Measurements from ENCODE around the gene CCDC136.

CCDC136 gene

GRCh38 chr7:128830231-128831177, 38.7 kb downstream of the CCDC136 start, which contains the start of gene FLNC:
Gene FLNC, plus strand, starts transcription at chr7:128830406. Its CDS starts 232 bp downstream, at chr7:128830638.
- peak; percentile 49 for DNase-seq (ENCODE audit: low spot score)
- in situ Hi-C loops (cut with MboI; ENCODE audit: low pct_unique_long_range_greater_than_20kb, low sequenced_read_pairs, unreplicated experiment) = no loop called here
- TF ChIP-seq, protein P1, sequence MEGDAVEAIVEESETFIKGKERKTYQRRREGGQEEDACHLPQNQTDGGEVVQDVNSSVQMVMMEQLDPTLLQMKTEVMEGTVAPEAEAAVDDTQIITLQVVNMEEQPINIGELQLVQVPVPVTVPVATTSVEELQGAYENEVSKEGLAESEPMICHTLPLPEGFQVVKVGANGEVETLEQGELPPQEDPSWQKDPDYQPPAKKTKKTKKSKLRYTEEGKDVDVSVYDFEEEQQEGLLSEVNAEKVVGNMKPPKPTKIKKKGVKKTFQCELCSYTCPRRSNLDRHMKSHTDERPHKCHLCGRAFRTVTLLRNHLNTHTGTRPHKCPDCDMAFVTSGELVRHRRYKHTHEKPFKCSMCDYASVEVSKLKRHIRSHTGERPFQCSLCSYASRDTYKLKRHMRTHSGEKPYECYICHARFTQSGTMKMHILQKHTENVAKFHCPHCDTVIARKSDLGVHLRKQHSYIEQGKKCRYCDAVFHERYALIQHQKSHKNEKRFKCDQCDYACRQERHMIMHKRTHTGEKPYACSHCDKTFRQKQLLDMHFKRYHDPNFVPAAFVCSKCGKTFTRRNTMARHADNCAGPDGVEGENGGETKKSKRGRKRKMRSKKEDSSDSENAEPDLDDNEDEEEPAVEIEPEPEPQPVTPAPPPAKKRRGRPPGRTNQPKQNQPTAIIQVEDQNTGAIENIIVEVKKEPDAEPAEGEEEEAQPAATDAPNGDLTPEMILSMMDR (IDR thresholded peaks at IDR 0.05; ENCODE audit: extremely low read depth, insufficient read depth, missing control alignments) = no peak

- DNase-seq (ENCODE audit: low spot score) = peak; percentile 67
- TF ChIP-seq, protein P1 (IDR thresholded peaks at IDR 0.05; ENCODE audit: extremely low read depth, insufficient read depth, missing control alignments) = no peak
- in situ Hi-C loops (cut with MboI; ENCODE audit: low pct_unique_long_range_greater_than_20kb, low sequenced_read_pairs, unreplicated experiment) = no loop called here
Measured at GRCh38 chr7:128831178-128831993, 39.6 kb downstream of the CCDC136 start.

DNA sequence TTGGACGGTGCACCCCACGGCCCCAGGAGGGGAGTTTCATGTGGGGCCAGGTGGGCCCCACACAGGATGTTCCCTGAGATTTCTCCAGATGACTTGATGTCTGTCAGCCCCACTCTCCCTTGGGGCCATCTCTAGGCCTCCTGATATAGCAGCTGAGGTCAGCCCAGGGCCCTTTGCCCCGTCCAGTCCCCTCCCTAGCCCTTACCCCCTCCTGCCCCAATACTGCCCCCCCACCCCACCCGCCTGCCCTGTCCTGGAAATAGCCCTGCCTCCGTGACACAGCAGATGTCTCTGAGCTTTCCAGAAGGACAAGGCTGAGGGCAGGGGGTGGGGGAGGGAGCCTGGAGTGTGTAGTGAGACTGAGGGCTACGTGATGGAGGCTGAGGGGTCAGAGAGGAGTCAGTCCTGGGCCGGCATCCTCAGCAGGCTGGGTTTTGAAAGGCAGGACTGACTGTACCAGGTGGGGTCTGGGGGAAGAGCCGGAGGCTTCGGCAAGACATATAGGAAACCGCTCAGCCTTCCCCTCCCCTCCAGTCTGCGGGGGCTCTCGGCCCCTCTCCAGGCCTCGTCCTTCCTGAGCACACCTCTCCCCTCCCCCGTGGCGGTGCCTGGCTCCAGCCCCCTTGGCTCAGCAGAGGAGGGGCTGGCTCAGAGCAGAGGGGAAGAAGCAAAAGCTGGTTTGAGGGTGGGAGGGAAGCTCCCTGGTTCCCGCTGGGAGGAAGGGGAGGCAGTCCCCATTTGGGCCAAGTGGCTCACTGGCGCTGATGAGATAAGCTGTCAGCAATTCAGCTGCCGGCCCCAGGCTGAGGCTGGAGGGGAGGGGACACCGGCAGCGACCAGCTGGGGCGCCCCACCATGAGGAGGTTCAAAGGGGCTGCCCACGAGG, 40.5 kb downstream of the CCDC136 start:
- no peak for DNase-seq (ENCODE audit: low spot score)
- TF ChIP-seq, protein P1 (IDR thresholded peaks at IDR 0.05; ENCODE audit: extremely low read depth, insufficient read depth, missing control alignments) = no peak
- in situ Hi-C loops (cut with MboI; ENCODE audit: low pct_unique_long_range_greater_than_20kb, low sequenced_read_pairs, unreplicated experiment) = no loop called here

- TF ChIP-seq, protein P1 (IDR thresholded peaks at IDR 0.05; ENCODE audit: extremely low read depth, insufficient read depth, missing control alignments) = no peak
Measured at GRCh38 chr7:128832880-128833147, 41.0 kb downstream of the CCDC136 start.

DNA sequence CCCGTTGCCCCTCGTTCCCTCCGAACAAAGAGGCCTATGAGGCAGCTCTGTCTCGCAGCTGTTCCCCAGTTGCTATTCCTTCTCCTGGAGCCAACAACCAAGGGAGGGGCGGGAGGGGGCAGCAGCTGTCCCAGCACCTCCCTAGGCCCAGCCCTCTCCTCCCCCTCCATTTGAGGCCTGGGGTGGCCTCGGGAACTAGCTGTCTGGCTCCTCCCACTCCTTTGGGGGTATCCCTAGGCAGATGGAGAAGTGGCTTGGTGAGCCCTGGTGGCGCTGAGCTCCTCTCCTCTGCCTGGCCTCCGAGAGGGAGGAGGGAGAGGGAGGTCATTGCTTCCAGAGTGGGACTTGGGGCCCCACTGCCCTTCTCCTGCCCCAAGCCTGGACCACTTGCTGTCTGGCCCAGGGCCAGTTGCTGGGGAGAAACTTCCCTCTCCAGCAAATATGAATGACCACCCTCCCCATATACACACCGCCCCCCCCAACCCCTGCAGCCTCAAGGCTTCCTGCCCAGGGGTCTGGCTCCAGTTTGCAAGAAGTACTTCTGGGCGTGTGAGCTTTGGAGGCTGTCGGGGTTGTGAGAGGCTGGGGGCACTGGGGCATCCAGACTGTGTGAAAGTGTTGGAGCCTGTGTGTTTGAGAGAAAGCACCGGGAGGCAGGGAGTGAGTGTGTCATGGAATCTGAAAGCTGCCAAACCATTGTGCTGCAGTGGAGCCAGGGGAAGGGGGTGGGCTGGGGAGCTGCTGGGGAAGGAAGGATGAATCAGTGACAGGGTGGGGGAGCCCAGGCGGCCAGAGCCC, 41.6 kb downstream of the CCDC136 start:
- in situ Hi-C loops (cut with MboI; ENCODE audit: low pct_unique_long_range_greater_than_20kb, low sequenced_read_pairs, unreplicated experiment) = no loop called here

More at GRCh38 chr7:128832880-128833147, 41.0 kb downstream of the CCDC136 start:
- no peak for DNase-seq (ENCODE audit: low spot score)
- in situ Hi-C loops (cut with MboI; ENCODE audit: low pct_unique_long_range_greater_than_20kb, low sequenced_read_pairs, unreplicated experiment) = no loop called here

More for the DNA sequence above, 41.6 kb downstream of the CCDC136 start:
- no peak for DNase-seq (ENCODE audit: low spot score)
- TF ChIP-seq, protein P1 (IDR thresholded peaks at IDR 0.05; ENCODE audit: extremely low read depth, insufficient read depth, missing control alignments) = no peak
